Esophagus squamous epithelium (tissue), 5 donors: ENCODE data around the gene MYO5A. TPM values are rescaled to one million over a fixed set of nuclear protein-coding genes. Genes with fewer than 3 reads are reported as not detected.

ENCODE experiments used
- DNase-seq: peaks from one replicate; lab custom pipeline; 2025; lab: John Stamatoyannopoulos, UW
- H3K27ac ChIP-seq, 4 donors: fragments of 200-600 bp; sonication (generic); one replicate each; pipeline ENCODE4 v1.5.1; 2016 to 2019; ENCODE audit warnings: mild to moderate bottlenecking in 1 of 4
- H3K27me3 ChIP-seq, 4 donors: fragments of 200-600 bp; sonication (generic); 1 replicate in 3 of 4; 2 replicates in 1 of 4; pipeline versions ENCODE4 v1.5.1 to v1.6.0; 2017 to 2021; ENCODE audit warnings: antibody characterized with exemption in 1 of 4
- H3K36me3 ChIP-seq, 3 donors: fragments of 200-600 bp; sonication (generic); one replicate each; pipeline ENCODE4 v1.5.1; 2016 to 2019
- H3K4me1 ChIP-seq, 3 donors: fragments of 200-600 bp; sonication (generic); one replicate each; pipeline ENCODE4 v1.5.1; 2017 to 2019
- H3K4me3 ChIP-seq, 4 donors: fragments of 200-600 bp; sonication (generic); 1 replicate in 3 of 4; 2 replicates in 1 of 4; pipeline ENCODE4 v1.5.1; 2016 to 2019; ENCODE audit warnings: mild to moderate bottlenecking in 2 of 4, moderate library complexity in 1 of 4
- H3K9me3 ChIP-seq, 3 donors: fragments of 200-600 bp; sonication (generic); one replicate each; pipeline ENCODE4 v1.5.1; 2016 to 2019
- CTCF ChIP-seq, 6 experiments: fragments of 450-650 bp in 4 of 6; fragments of 200-600 bp in 2 of 6; sonication (generic) in 2 of 6; IDR thresholded peaks; one replicate each; pipeline ENCODE4 v1.5.1; 2016 to 2019; ENCODE audit warnings: antibody characterized with exemption in 6 of 6, mild to moderate bottlenecking in 4 of 6, moderate library complexity in 4 of 6
- POLR2A ChIP-seq, 4 donors: fragments of 450-650 bp; IDR thresholded peaks; one replicate each; pipeline ENCODE4 v1.6.1; 2017; ENCODE audit warnings: antibody characterized with exemption in 4 of 4, mild to moderate bottlenecking in 4 of 4, moderate library complexity in 3 of 4
- WGBS, 2 donors: methylation state at CpG; one replicate each; pipeline ENCODE4 v1.1.5; 2018; 5-methylcytosine and 5-hydroxymethylcytosine counted together
- intact Hi-C: fragments of 100-400 bp; cut with DNase I; formaldehyde crosslinking; loops from one replicate; pipeline ENCODE4 v1.15.0; 2022
- total RNA-seq, 4 donors: library from RNA; depleted of rRNA; stranded (reverse); fragments of >200 nt; gene quantifications; one replicate each; pipeline ENCODE4 v1.1.0, GENCODE V29; 2016
- donor health status: DM: yes; HTN: yes; CAD: no.

The MYO5A gene
- total RNA-seq, 4 donors from 2014 or later = 11.3 to 24.6 (median 22.3) TPM

DNA sequence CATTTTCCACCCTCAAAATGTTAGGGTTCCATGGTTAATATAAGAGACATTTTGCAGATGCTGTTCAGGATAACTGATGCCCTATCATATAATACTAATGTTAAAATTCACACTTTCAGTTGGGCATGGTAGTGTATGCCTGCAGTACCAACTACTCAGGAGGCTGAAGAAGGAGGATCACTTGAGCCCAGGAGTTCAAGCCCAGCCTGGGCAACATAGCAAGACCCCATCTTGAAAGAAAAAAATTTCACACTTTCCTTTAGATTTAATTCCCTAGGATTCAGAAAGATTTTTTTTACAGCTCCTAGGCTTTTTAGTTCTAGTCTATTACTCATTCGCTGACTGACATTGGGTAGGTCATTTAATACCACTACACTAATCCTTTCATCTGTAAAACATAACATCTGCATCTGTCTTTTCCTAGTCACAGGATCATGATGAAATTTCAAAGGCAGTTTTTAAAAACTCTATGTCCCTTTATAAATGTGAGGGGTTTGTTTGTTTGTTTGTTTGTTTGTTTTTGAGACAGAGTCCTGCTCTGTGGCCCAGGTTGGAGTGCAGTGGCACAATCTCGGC lies 103.7 kb downstream of the MYO5A start:
- DNase-seq = no peak
- H3K9me3 ChIP-seq = no peaks in the 10 kb centered on the region
- TF ChIP-seq POLR2A (IDR thresholded peaks at IDR 0.05) = no peak
- no peak for TF ChIP-seq CTCF (IDR thresholded peaks at IDR 0.05)
- peaks cover 0 to 14% (median 0%) of the 10 kb centered on the region in 3 donors for H3K36me3 ChIP-seq
- peaks cover 0 to 4% (median 0%) of the 10 kb centered on the region in 3 donors for H3K4me1 ChIP-seq
- no peak overlapping the region for H3K4me3 ChIP-seq
- no peak overlapping the region for H3K27ac ChIP-seq
- H3K27me3 ChIP-seq = no peaks in the 10 kb centered on the region
- WGBS, 2 donors = 98 to 100% methylated on average over 2 of the region's 2 CpGs
- intact Hi-C loops = loop anchor here (10.0 kb wide), 1 partner anchor 60 kb away; no protein-coding TSS in a partner anchor

DNA sequence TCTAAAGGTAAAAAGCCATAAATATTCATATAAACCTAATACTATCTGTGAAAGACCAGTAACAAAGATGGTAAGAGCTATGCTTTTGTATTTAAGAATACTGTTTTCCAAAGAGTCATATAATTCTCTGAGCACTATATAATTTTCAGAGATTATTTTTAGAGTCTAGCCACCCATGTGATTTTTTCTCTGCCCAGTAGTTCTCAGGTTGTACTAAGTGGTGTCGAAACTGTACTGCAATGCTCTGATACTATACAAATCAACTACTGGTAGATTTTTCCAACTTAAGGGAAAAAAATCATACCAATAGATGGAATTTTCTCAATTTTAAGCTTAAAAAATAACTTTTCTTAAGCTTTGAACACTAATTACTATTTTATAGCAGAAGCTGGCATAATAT lies 104.8 kb downstream of the MYO5A start:
- Histone ChIP-seq H3K9me3 (no peaks in the 10 kb centered on the region), H3K27ac (no peak overlapping the region), H3K4me1 (peaks cover 0 to 4% (median 0%) of the 10 kb centered on the region in 3 donors), H3K27me3 (no peaks in the 10 kb centered on the region), H3K4me3 (no peak overlapping the region), H3K36me3 (peaks cover 0 to 14% (median 0%) of the 10 kb centered on the region in 3 donors)
- DNase-seq = no peak
- WGBS, 2 donors = 95 to 96% methylated on average over 1 of the region's 1 CpG
- intact Hi-C loops = loop anchor here (10.0 kb wide), 1 partner anchor 61 kb away; no protein-coding TSS in a partner anchor
- TF ChIP-seq CTCF (IDR thresholded peaks at IDR 0.05) (no peak), POLR2A (IDR thresholded peaks at IDR 0.05) (no peak)

GRCh38 chr15:52422001-52422400 lies 106.7 kb downstream of the MYO5A start:
- no peak for TF ChIP-seq CTCF (IDR thresholded peaks at IDR 0.05)
- no peak for TF ChIP-seq POLR2A (IDR thresholded peaks at IDR 0.05)
- intact Hi-C loops = loop anchor here (10.0 kb wide), 1 partner anchor 63 kb away; no protein-coding TSS in a partner anchor
- peaks cover 0 to 14% (median 0%) of the 10 kb centered on the region in 3 donors for H3K36me3 ChIP-seq

GRCh38 chr15:52421029-52421428 lies 107.7 kb downstream of the MYO5A start:
- intact Hi-C loops = loop anchor here (10.0 kb wide), 1 partner anchor 64 kb away; no protein-coding TSS in a partner anchor
- H3K4me1 ChIP-seq = no peaks in the 10 kb centered on the region
- WGBS, 2 donors = 87 to 91% methylated on average over 3 of the region's 3 CpGs
- peaks cover 0 to 14% (median 0%) of the 10 kb centered on the region in 3 donors for H3K36me3 ChIP-seq
- no peak overlapping the region for H3K4me3 ChIP-seq
- DNase-seq = no peak
- no peaks in the 10 kb centered on the region for H3K9me3 ChIP-seq
- no peak overlapping the region for H3K27ac ChIP-seq
- no peaks in the 10 kb centered on the region for H3K27me3 ChIP-seq
- no peak for TF ChIP-seq CTCF (IDR thresholded peaks at IDR 0.05)

More at GRCh38 chr15:52422001-52422400, 106.7 kb downstream of the MYO5A start:
- Histone ChIP-seq H3K9me3 (no peaks in the 10 kb centered on the region), H3K4me3 (no peak overlapping the region), H3K27me3 (no peaks in the 10 kb centered on the region), H3K4me1 (no peaks in the 10 kb centered on the region), H3K27ac (no peak overlapping the region)
- DNase-seq = no peak

GRCh38 chr15:52419494-52419893 lies 109.2 kb downstream of the MYO5A start:
- TF ChIP-seq CTCF (IDR thresholded peaks at IDR 0.05) (no peak), POLR2A (IDR thresholded peaks at IDR 0.05) (no peak)
- Histone ChIP-seq H3K4me1 (no peaks in the 10 kb centered on the region), H3K36me3 (peaks cover 0 to 6% (median 0%) of the 10 kb centered on the region in 3 donors), H3K27me3 (no peaks in the 10 kb centered on the region), H3K9me3 (no peaks in the 10 kb centered on the region), H3K27ac (no peak overlapping the region), H3K4me3 (no peak overlapping the region)
- intact Hi-C loops = no loop called here
- WGBS, 2 donors = 48 to 50% methylated on average over 1 of the region's 1 CpG
- DNase-seq = no peak
